Measurements from ENCODE around the gene GPT2.

GRCh38 chr16:46974352-46974751, 90.2 kb downstream of the GPT2 start:
- TF ChIP-seq, protein P1, sequence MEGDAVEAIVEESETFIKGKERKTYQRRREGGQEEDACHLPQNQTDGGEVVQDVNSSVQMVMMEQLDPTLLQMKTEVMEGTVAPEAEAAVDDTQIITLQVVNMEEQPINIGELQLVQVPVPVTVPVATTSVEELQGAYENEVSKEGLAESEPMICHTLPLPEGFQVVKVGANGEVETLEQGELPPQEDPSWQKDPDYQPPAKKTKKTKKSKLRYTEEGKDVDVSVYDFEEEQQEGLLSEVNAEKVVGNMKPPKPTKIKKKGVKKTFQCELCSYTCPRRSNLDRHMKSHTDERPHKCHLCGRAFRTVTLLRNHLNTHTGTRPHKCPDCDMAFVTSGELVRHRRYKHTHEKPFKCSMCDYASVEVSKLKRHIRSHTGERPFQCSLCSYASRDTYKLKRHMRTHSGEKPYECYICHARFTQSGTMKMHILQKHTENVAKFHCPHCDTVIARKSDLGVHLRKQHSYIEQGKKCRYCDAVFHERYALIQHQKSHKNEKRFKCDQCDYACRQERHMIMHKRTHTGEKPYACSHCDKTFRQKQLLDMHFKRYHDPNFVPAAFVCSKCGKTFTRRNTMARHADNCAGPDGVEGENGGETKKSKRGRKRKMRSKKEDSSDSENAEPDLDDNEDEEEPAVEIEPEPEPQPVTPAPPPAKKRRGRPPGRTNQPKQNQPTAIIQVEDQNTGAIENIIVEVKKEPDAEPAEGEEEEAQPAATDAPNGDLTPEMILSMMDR (IDR thresholded peaks at IDR 0.05), result no peak
- no peak for TF ChIP-seq POLR2A (IDR thresholded peaks at IDR 0.05)
